Measurements from ENCODE around the gene CST7. TPM values are rescaled to one million over a fixed set of nuclear protein-coding genes. Genes with fewer than 3 reads are reported as not detected.

The CST7 gene
- total and polyA plus RNA-seq, 3 donors from 2014 or later: 0.56 to 4.1 TPM; not detected in 1

DNA sequence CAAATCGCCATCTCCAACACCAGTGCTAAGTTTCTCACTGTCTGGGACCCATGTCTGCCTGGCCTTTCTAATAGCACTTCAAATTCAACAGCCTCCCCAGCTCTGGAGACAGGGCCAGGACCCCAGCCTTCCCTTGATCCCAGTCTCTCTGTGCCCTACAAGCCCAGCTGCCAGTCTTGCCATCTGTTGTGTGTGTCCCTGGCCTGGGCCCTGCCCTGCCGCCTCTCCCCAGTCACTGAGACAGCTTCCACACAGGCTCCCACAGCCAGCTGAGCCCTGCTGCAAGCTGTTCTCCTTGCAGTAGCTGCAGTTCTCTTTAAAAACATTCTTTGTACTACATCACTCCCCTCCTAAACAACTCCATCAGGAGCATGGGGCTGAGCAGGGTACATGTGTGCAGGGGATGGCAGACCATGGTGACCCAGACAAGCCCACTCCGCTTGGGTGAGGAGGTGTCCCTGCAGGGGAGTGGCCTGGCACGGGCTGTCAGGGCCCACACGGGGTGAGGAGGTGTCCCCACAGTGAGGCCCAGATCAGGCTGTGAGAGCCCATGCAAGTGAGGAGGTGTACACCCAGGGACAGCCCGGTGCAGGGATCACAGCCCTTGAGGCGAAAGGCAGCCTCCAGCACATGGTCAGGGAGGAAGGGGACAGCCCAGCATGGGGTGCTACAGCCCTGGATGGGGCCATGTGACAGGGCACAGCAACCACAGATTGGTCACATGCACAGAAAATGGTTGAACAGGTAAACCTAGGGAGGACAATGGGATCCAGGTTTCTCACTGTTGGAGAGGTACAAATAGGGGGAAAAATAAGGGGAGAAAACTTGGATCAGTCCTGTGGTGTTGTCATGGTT, 16.2 kb downstream of the CST7 start:
- TF ChIP-seq POLR2A (IDR thresholded peaks at IDR 0.05): no peak
- TF ChIP-seq, protein P1, sequence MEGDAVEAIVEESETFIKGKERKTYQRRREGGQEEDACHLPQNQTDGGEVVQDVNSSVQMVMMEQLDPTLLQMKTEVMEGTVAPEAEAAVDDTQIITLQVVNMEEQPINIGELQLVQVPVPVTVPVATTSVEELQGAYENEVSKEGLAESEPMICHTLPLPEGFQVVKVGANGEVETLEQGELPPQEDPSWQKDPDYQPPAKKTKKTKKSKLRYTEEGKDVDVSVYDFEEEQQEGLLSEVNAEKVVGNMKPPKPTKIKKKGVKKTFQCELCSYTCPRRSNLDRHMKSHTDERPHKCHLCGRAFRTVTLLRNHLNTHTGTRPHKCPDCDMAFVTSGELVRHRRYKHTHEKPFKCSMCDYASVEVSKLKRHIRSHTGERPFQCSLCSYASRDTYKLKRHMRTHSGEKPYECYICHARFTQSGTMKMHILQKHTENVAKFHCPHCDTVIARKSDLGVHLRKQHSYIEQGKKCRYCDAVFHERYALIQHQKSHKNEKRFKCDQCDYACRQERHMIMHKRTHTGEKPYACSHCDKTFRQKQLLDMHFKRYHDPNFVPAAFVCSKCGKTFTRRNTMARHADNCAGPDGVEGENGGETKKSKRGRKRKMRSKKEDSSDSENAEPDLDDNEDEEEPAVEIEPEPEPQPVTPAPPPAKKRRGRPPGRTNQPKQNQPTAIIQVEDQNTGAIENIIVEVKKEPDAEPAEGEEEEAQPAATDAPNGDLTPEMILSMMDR (IDR thresholded peaks at IDR 0.05): no peak
- H3K9me3 ChIP-seq: no peaks in the 10 kb centered on the region
- intact Hi-C loops (cut with DNase I; ENCODE audit: low total_unique reads): no loop called here
- 88% methylated on average over 4 to 7 of the region's 7 CpGs for WGBS, 2 donors
- peaks cover 6% of the 10 kb centered on the region for H3K4me1 ChIP-seq
- DNase-seq: no peak
- no peaks in the 10 kb centered on the region for H3K27me3 ChIP-seq
- H3K27ac ChIP-seq: peak overlapping the region in 1 of 2 donors; percentile 50
- no peak overlapping the region for H3K4me3 ChIP-seq
- H3K36me3 ChIP-seq (ENCODE audit: low read depth, missing control alignments): no peaks in the 10 kb centered on the region

DNA sequence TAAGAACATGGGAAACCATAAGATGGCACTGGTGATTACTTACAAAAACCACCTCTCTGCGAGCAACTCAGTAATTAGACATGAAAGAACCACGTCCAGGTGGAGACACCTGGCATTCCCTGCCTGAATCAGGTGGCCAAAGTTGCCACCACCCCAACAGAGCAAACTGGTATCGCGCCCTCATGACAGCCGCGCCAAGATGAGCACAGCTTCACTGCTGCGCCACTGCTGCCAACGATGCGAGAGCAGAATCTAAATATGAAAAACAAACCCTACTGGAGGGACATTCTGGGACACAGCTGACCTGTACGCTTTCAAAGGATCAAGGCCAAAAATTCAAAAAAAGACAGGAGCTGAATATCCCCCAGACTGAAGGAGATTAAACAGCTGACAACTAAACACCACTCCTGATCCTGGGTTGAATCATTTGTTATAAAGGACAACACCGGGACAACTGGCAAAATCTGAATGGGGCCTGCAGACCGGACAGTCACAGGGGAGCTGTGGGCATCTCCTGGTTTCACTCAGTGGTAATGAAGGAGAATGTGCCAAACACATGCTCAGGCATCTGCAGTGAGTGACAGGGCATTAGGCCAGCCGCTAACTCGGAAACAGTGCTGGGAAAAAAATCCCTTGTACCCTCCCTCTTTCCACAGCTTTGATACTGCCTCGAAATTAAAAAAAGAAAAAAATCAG, 17.4 kb downstream of the CST7 start:
- Histone ChIP-seq H3K9me3 (no peaks in the 10 kb centered on the region), H3K4me3 (no peak overlapping the region), H3K27ac (no peak overlapping the region), H3K27me3 (no peaks in the 10 kb centered on the region), H3K36me3 (ENCODE audit: low read depth, missing control alignments) (no peaks in the 10 kb centered on the region), H3K4me1 (peaks cover 6% of the 10 kb centered on the region)
- DNase-seq: no peak
- TF ChIP-seq, protein P1 (IDR thresholded peaks at IDR 0.05): no peak
- TF ChIP-seq POLR2A (IDR thresholded peaks at IDR 0.05): no peak
- intact Hi-C loops (cut with DNase I; ENCODE audit: low total_unique reads): no loop called here
- WGBS, 2 donors: 96% methylated on average over 15 of the region's 15 CpGs

DNA sequence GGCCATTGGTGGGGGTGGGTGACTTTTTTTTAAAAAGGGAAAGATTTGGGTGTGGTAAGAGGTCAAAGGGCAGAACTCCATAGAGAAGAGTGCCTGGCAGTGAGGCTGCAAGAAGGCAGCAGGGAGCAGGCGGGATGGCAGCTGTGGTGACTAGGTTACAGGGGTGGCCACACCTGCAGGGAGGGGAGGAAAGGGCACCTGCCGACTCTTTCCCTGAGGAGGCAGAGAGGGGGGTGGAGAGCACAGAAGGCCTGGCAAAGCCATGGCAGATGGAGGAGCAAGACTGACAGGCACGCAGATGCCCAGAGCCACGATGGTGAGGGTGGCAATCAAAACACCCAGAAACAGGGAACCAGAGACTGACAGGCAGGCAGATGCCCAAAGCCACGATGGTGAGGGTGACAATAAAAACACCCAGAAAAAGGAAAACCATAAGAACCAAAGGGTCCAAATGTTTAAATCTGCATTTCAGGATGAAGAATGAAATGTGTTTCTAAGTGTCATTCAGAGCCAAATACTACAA, 19.3 kb downstream of the CST7 start:
- WGBS, 2 donors: 91% methylated on average over 5 of the region's 5 CpGs
- no peaks in the 10 kb centered on the region for H3K36me3 ChIP-seq (ENCODE audit: low read depth, missing control alignments)
- H3K9me3 ChIP-seq: no peaks in the 10 kb centered on the region
- intact Hi-C loops (cut with DNase I; ENCODE audit: low total_unique reads): no loop called here
- no peak overlapping the region for H3K27ac ChIP-seq
- H3K4me3 ChIP-seq: no peak overlapping the region
- TF ChIP-seq, protein P1 (IDR thresholded peaks at IDR 0.05): no peak
- no peak for TF ChIP-seq POLR2A (IDR thresholded peaks at IDR 0.05)
- no peak for DNase-seq
- H3K4me1 ChIP-seq: peaks cover 6% of the 10 kb centered on the region
- H3K27me3 ChIP-seq: no peaks in the 10 kb centered on the region

DNA sequence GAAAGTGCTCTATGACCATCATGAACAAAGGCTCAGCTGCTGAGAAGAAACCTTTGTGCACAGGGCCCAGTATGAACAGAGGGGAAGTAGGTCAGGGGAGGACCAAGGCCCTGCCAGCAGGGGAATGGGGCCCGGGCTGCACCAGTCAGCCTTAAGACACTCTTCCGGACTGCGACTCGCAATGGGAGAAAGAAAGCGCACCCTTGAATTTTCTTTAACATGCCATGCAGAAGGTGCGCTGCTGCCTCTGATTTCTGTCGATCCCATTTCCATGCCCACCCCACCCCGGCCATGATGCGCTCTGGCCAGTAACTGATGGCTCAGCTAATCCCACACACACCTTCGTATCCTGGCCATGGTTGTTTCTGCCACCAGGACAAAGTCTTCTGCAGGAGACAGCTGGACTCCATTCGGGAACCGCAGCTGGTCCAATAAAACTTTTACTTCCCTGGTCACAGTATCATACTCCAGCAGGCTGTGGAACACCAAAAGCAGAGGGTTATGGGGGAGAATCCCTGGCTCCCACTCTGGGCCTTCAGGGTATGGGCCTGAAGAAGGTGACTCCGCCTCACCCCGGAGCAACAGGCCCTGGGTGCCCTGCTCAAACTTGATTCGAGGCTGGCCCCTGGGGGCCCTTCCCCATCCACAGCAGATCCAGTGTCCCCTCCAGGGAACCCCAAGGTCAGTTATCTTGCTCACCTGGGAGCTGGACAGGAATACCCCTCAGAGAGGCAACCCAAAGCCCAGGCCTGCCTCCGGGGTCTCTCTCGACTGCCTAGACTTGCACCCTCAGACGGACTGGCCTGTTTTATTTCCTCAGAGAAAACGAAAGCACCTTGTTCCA, 20.3 kb downstream of the CST7 start:
- 95 to 96% methylated on average over 19 of the region's 19 CpGs for WGBS, 2 donors
- DNase-seq: no peak

More for the DNA sequence above, 20.3 kb downstream of the CST7 start:
- no peaks in the 10 kb centered on the region for H3K27me3 ChIP-seq
- no peaks in the 10 kb centered on the region for H3K9me3 ChIP-seq
- no peaks in the 10 kb centered on the region for H3K4me1 ChIP-seq
- no peak overlapping the region for H3K27ac ChIP-seq
- no peak overlapping the region for H3K4me3 ChIP-seq
- no peaks in the 10 kb centered on the region for H3K36me3 ChIP-seq (ENCODE audit: low read depth, missing control alignments)
- TF ChIP-seq, protein P1 (IDR thresholded peaks at IDR 0.05): no peak
- no peak for TF ChIP-seq POLR2A (IDR thresholded peaks at IDR 0.05)
- intact Hi-C loops (cut with DNase I; ENCODE audit: low total_unique reads): no loop called here

Measured in testis (tissue), 3 donors.